Muscle layer of duodenum (tissue), 2 donors: Measurements from ENCODE around the gene KCNIP1.

Experiments used
- H3K27ac ChIP-seq: one replicate; pipeline ENCODE4 v1.7.0; 2013; ENCODE audit warnings: mild to moderate bottlenecking, low read length
- H3K27me3 ChIP-seq: one replicate; pipeline ENCODE4 v1.7.0; 2013; ENCODE audit warnings: low read depth, mild to moderate bottlenecking, control low read depth, low read length
- H3K36me3 ChIP-seq, 2 donors: one replicate each; pipeline ENCODE4 v1.7.0; 2013; ENCODE audit warnings: low read length in 2 of 2, control low read depth in 1 of 2, mild to moderate bottlenecking in 1 of 2; ENCODE audit not compliant: insufficient read depth in 2 of 2, control insufficient read depth in 1 of 2
- H3K4me1 ChIP-seq, 2 donors: one replicate each; pipeline ENCODE4 v1.7.0; 2013; ENCODE audit warnings: low read length in 2 of 2, mild to moderate bottlenecking in 2 of 2, control low read depth in 1 of 2, moderate library complexity in 1 of 2; ENCODE audit not compliant: insufficient read depth in 2 of 2, control insufficient read depth in 1 of 2
- H3K4me3 ChIP-seq, 2 donors: one replicate each; pipeline ENCODE4 v1.7.0; 2013; ENCODE audit warnings: low read length in 2 of 2, low read depth in 1 of 2, mild to moderate bottlenecking in 1 of 2
- H3K9me3 ChIP-seq, 2 donors: one replicate each; pipeline ENCODE4 v1.7.0; 2013; ENCODE audit warnings: low read length in 2 of 2, control low read depth in 1 of 2, mild to moderate bottlenecking in 1 of 2; ENCODE audit not compliant: control insufficient read depth in 1 of 2
- donor health status: healthy.

Gene KCNIP1

GRCh38 chr5:170554521-170555267, 50.9 kb downstream of the KCNIP1 start:
- no peak overlapping the region for H3K4me3 ChIP-seq
- H3K27ac ChIP-seq, result peak overlapping the region; percentile 29
- H3K36me3 ChIP-seq, result no peaks in the 10 kb centered on the region
- no peaks in the 10 kb centered on the region for H3K9me3 ChIP-seq
- H3K4me1 ChIP-seq, result peaks cover 0 to 29% of the 10 kb centered on the region in 2 donors
- peaks cover 4% of the 10 kb centered on the region for H3K27me3 ChIP-seq

DNA sequence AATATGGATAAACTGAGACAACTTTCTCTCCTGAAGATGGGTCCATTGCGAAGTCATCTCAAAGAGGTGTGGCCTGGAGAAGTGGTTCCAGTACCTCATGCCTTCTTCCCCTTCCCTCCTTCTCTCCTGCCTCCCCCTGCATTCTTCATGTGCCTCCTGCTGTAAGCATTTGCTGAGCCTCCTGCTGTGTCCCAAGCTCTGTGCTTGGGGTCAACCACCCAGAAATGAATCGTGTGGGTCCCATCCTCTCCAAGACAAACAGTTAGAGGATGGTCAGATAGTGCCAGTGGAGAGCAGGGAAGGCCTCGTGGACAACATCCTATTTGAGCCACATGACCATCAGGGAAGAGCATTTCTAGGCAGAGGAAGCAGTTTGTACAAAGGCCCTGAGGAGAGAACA, 53.5 kb downstream of the KCNIP1 start:
- H3K27ac ChIP-seq, result no peak overlapping the region
- no peaks in the 10 kb centered on the region for H3K36me3 ChIP-seq
- peaks cover 0 to 27% of the 10 kb centered on the region in 2 donors for H3K4me1 ChIP-seq
- H3K4me3 ChIP-seq, result no peak overlapping the region
- peaks cover 4% of the 10 kb centered on the region for H3K27me3 ChIP-seq
- H3K9me3 ChIP-seq, result no peaks in the 10 kb centered on the region

DNA sequence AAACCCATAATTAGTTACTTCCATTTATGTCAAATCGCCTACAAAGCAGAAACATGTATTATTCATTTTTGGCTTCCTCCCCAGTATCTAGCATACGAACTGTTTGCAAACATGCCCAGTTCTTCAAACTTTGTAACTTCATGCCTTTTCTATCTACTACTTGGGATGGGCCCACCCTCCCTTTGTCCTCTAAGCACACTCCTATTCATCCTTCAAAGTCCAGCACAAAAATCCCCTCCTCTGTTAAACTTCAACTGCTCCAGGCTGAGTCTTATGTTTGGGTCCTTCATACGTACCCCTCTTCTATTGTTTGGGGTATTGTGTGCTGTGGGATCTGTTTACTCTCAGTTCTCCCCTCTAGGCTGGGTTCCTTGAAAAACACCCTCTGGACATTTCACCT, 55.5 kb downstream of the KCNIP1 start:
- H3K4me1 ChIP-seq, result peaks cover 0 to 12% of the 10 kb centered on the region in 2 donors
- no peak overlapping the region for H3K27ac ChIP-seq
- no peak overlapping the region for H3K4me3 ChIP-seq
- H3K36me3 ChIP-seq, result no peaks in the 10 kb centered on the region
- no peaks in the 10 kb centered on the region for H3K9me3 ChIP-seq
- peaks cover 4% of the 10 kb centered on the region for H3K27me3 ChIP-seq

- Histone ChIP-seq H3K36me3 (no peaks in the 10 kb centered on the region), H3K27ac (no peak overlapping the region), H3K4me3 (no peak overlapping the region), H3K9me3 (no peaks in the 10 kb centered on the region), H3K27me3 (no peaks in the 10 kb centered on the region), H3K4me1 (no peaks in the 10 kb centered on the region)
These were observed 57.1 kb downstream of the KCNIP1 start for GRCh38 chr5:170560938-170561337.

DNA sequence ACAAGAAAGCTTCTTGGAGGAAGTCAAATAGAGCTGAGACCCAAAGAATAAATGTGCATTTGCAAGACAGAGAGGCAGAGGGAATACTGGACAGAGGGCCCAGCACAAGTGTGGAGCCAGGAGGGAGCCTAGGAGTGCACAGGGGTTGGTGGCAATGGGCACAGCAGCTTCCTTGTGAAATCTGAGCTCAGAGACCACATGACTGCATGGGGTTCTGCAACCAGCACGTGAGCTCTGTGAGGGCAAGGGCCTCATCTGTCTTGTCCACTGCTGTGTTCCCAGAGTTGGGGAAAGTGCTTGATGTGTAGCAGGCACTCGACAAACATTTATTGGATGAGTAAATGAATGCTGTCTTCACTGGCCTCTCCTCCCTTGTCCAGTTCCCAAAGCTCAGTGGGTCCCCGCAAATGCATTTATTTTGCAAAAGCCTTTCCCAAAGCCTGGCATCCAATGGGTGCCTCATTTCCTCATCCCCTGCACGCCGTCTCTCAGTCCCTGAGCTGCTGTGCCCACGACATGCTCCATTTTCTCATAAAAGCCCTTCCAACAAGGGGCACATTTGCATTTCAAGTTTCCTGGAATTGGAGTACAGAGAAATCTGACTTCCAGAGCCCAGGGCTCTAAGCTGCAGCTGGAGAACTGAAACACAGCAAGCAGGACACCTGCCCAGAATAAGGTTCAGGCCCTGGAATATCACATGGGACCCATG, 58.5 kb downstream of the KCNIP1 start:
- no peaks in the 10 kb centered on the region for H3K27me3 ChIP-seq
- H3K9me3 ChIP-seq, result no peaks in the 10 kb centered on the region
- no peaks in the 10 kb centered on the region for H3K36me3 ChIP-seq
- no peak overlapping the region for H3K4me3 ChIP-seq
- H3K4me1 ChIP-seq, result no peaks in the 10 kb centered on the region
- no peak overlapping the region for H3K27ac ChIP-seq

DNA sequence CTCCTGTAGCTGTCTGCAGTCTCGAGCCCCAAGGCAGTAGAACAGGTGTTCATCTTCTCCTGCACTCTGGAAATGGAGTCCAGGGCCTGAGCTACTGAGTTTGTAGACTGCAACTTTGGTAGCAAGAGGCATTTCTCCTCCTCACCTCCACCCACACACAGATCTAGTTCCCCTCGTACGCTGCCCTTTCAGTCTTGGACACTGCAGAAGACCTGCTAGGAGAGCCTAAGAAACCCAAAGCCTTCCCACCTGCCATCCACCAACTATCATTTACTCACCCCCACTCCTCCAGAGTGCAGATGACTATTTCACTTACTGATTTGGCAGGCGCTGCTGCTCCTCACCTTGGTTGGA, 59.0 kb downstream of the KCNIP1 start:
- H3K4me1 ChIP-seq, result no peaks in the 10 kb centered on the region
- no peaks in the 10 kb centered on the region for H3K27me3 ChIP-seq
- no peaks in the 10 kb centered on the region for H3K9me3 ChIP-seq
- no peak overlapping the region for H3K4me3 ChIP-seq
- no peaks in the 10 kb centered on the region for H3K36me3 ChIP-seq
- H3K27ac ChIP-seq, result no peak overlapping the region

DNA sequence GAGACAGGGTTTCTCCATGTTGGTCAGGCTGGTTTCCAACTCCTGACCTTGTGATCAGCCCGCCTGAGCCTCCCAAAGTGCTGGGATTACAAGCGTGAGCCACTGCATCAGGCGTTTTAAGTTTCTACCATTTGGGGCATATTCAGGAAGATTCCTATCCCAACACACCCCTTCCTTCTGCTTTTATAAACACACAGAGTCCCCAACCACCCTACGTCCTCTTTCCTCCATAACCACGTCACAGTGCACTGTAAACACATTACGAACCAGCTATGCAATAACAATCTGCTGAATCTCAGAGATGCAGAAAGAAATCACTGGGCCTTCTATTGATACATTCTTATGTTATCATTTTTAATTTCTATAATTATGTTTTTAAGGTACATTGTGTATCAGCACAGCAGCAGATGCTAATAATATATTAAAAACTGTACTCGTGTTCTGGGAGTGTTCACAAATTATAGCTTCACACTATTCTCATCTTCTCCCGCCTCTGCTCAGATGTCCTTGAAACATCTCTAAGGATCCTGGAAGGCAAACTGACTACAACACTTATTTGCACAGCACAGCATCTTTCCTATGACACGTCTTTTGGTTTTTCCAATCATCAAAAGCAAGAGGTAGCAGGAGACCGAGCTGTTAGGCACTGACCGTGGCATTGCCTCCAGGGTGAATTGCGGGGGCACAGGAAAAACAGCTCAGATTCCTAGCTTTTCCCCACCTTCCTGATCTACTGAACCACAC, 60.2 kb downstream of the KCNIP1 start:
- H3K27ac ChIP-seq, result no peak overlapping the region
- no peaks in the 10 kb centered on the region for H3K27me3 ChIP-seq
- no peaks in the 10 kb centered on the region for H3K9me3 ChIP-seq
- H3K36me3 ChIP-seq, result no peaks in the 10 kb centered on the region
- no peak overlapping the region for H3K4me3 ChIP-seq
- no peaks in the 10 kb centered on the region for H3K4me1 ChIP-seq

DNA sequence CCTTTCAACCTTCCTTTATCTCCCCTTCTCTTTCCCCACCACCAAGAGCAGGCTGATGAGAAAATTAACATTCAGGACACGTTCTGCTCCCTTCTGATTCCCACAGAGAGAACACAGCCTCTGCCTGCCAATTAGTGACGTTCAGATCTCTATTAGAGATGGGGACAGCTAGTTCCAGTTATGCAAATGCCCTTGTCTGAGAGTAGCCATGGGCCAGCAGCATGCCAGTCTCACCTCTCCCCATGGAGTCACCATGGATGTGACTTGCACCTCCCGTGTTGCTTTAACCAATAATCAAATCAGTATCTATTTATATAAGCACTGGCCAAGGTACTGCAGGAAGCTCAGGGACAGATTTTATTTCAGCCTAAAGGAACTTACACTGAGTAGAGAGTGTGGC, 61.3 kb downstream of the KCNIP1 start:
- Histone ChIP-seq H3K27ac (no peak overlapping the region), H3K27me3 (no peaks in the 10 kb centered on the region), H3K4me3 (no peak overlapping the region), H3K36me3 (no peaks in the 10 kb centered on the region), H3K9me3 (no peaks in the 10 kb centered on the region), H3K4me1 (no peaks in the 10 kb centered on the region)

DNA sequence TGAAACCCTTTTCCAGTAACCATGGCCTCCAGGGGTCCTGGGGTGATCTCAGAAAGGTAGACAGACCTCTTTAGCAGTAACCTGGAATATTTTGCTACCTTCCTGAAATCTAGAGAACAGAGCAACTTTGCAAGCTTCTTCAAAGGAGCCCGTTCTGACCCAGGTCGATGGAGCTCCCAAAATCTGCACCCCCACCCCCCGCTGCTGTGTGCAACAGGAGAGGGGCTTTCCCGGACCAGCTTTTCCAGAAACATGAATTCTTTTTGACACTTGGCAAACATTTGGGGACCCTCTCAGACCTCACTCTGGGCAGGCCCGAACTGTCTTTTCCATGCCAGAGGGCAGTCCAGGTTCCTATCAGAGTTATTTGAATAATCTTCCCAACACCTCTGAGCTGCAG, 65.3 kb downstream of the KCNIP1 start:
- H3K9me3 ChIP-seq, result no peaks in the 10 kb centered on the region
- no peaks in the 10 kb centered on the region for H3K27me3 ChIP-seq
- no peaks in the 10 kb centered on the region for H3K36me3 ChIP-seq
- H3K4me3 ChIP-seq, result no peak overlapping the region
- peaks cover 0 to 9% of the 10 kb centered on the region in 2 donors for H3K4me1 ChIP-seq
- no peak overlapping the region for H3K27ac ChIP-seq

GRCh38 chr5:170570476-170570875, 66.7 kb downstream of the KCNIP1 start:
- peaks cover 0 to under 1% of the 10 kb centered on the region in 2 donors for H3K9me3 ChIP-seq
- no peaks in the 10 kb centered on the region for H3K36me3 ChIP-seq
- peaks cover 0 to 9% of the 10 kb centered on the region in 2 donors for H3K4me1 ChIP-seq
- no peak overlapping the region for H3K27ac ChIP-seq
- H3K4me3 ChIP-seq, result no peak overlapping the region
- no peaks in the 10 kb centered on the region for H3K27me3 ChIP-seq

DNA sequence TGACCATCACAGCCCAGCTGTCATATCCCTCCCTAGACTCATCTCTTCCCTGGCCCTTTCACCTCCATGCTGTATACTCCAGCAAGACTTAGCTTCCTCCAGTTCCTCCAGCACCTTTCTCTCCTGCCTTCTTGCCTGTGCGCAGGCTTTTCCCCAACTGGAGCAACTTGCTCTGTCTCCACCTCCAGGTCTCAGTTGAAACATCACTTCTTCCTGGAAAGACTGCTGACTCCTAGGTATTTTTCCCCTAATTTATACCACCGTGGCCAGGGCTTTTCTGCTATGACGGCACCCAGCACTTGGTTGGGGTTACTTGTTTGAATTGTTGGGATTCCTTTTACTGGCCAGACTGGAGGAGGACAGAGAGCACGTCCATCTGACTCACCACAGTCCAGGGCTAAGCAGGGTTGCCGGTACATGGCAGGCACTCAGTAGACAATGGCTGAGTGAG, 67.5 kb downstream of the KCNIP1 start:
- Histone ChIP-seq H3K4me3 (no peak overlapping the region), H3K27me3 (no peaks in the 10 kb centered on the region), H3K27ac (no peak overlapping the region)

More for the DNA sequence above, 67.5 kb downstream of the KCNIP1 start:
- Histone ChIP-seq H3K4me1 (peaks cover 0 to 9% of the 10 kb centered on the region in 2 donors), H3K36me3 (no peaks in the 10 kb centered on the region), H3K9me3 (peaks cover 0 to 7% of the 10 kb centered on the region in 2 donors)
